C4-2B (cell line): Measurements from ENCODE around the gene PTPRJ.

Experiments
- CTCF ChIP-seq: fragments of 450-650 bp; conservative IDR thresholded peaks from 2 replicates; pipeline ENCODE4 v1.5.1; 2017; ENCODE audit warnings: mild to moderate bottlenecking
- ZFX ChIP-seq: fragments of 450-650 bp; IDR thresholded peaks from 2 replicates; pipeline ENCODE4 v1.6.1; 2017

- TF ChIP-seq CTCF (no peak), ZFX (no peak)
Observed at GRCh38 chr11:48154151-48154550, 173.8 kb downstream of the PTPRJ start.
